ENCODE results near the gene ERO1A. TPM values are rescaled to one million over a fixed set of nuclear protein-coding genes. Genes with fewer than 3 reads are reported as not detected.
A peak's percentile ranks its signal among the peaks of the same experiment; 100 is the strongest.

The ERO1A gene
- total RNA-seq, 1 experiment from 2014 or later: 44.6 TPM

DNA sequence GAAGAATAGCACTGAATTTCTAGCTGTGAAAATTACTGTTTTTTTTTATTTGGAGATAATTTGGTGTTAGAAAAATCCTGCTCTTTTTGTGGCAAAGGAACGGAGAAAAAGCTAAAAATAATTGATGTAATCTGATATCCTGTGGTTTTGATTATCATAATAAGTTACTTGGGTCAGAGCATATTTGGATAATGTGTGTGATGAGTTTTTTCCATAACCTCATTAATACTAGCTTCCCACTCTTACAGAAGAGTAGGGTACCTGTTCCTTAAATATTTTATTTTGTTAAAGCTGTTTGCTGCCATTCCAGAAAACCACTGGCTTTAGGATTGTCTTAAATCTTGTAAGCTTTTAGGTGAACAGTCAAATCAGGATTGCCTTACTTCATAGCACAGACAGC lies 16.3 kb upstream of the ERO1A start (continued):
- TF ChIP-seq, protein P1, sequence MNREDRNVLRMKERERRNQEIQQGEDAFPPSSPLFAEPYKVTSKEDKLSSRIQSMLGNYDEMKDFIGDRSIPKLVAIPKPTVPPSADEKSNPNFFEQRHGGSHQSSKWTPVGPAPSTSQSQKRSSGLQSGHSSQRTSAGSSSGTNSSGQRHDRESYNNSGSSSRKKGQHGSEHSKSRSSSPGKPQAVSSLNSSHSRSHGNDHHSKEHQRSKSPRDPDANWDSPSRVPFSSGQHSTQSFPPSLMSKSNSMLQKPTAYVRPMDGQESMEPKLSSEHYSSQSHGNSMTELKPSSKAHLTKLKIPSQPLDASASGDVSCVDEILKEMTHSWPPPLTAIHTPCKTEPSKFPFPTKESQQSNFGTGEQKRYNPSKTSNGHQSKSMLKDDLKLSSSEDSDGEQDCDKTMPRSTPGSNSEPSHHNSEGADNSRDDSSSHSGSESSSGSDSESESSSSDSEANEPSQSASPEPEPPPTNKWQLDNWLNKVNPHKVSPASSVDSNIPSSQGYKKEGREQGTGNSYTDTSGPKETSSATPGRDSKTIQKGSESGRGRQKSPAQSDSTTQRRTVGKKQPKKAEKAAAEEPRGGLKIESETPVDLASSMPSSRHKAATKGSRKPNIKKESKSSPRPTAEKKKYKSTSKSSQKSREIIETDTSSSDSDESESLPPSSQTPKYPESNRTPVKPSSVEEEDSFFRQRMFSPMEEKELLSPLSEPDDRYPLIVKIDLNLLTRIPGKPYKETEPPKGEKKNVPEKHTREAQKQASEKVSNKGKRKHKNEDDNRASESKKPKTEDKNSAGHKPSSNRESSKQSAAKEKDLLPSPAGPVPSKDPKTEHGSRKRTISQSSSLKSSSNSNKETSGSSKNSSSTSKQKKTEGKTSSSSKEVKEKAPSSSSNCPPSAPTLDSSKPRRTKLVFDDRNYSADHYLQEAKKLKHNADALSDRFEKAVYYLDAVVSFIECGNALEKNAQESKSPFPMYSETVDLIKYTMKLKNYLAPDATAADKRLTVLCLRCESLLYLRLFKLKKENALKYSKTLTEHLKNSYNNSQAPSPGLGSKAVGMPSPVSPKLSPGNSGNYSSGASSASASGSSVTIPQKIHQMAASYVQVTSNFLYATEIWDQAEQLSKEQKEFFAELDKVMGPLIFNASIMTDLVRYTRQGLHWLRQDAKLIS (CRISPR knock-in tag; IDR thresholded peaks at IDR 0.05; ENCODE audit: borderline replicate concordance): no peak
- no peak for TF ChIP-seq EMX1 (CRISPR knock-in tag; IDR thresholded peaks at IDR 0.05)
- no peak for TF ChIP-seq RORB (CRISPR knock-in tag; IDR thresholded peaks at IDR 0.05)

DNA sequence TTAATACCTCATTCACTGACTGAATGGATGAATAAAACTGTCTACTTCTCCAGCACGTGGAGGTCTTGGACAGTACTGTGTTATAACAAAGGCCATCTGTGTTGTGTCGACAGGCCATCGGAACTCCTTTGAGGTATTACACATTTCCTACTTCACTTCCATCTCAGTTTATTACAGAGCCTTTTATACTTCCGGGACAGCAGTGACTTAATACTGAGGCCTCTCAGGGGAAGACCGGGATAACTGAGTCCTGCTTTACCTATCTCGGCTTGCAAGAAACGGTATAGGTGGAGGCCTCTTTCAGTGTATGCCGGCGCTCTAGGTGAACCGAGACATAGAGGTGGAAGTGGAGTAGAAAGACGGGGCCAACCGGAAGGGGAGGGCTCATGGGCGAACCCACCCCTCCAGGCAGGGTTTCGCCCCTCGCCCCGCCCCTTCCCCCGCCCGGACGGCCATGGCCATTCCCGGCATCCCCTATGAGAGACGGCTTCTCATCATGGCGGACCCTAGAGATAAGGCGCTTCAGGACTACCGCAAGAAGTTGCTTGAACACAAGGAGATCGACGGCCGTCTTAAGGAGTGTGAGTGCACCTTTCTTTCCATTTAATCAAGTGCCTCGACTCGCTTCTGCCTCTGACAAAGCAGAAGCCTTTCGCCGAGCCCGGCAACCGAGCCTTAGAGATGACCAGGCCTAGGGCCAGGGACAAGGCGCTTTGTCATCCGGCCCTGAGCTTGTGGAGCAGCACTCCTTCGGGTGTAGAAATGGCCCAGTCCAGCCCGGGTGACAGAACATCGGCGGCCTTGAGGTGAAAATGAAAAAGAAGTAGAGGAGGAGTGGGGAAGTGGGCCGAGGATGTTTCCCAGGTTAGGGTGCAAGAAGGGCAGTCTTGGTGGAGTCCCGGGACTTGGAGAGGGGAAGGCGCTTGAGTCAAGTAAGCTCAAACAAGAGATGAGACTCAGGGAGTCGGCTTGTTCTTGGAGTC lies 11.7 kb upstream of the ERO1A start, which contains the start of gene PSMC6:
Gene PSMC6, plus strand, starts transcription at position 477 of the 983 bp plus-strand sequence. Its CDS starts 20 bp downstream, at position 497.
- Mint-ChIP-seq H3K4me1 (peaks cover 17% of the 10 kb centered on the region), H3K36me3 (peaks cover 47% of the 10 kb centered on the region), H3K9me3 (no peaks in the 10 kb centered on the region), H3K27ac (peak within 1 kb of the TSS; percentile 96), H3K4me3 (peak within 1 kb of the TSS; percentile 99), H3K27me3 (ENCODE audit: low read depth) (no peaks in the 10 kb centered on the region; the same call in 1 of the 2 replicates)
- ATAC-seq: peak; percentile 99
- peak; percentile 95 for DNase-seq (ENCODE audit: low spot score)
- POLR2A ChIA-PET: interaction anchor here (1.0 to 1.2 kb wide), 2 partner anchors 9 to 155 kb away, joined by 4 to 7 read pairs; partner anchors contain the start of genes GPR137C and TXNDC16
- CTCF ChIA-PET: interaction anchor here (0.8 kb wide), 1 partner anchor 10 kb away, joined by 3 read pairs; no protein-coding TSS in a partner anchor
- TF ChIP-seq, protein P2, sequence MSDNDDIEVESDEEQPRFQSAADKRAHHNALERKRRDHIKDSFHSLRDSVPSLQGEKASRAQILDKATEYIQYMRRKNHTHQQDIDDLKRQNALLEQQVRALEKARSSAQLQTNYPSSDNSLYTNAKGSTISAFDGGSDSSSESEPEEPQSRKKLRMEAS (CRISPR knock-in tag; IDR thresholded peaks at IDR 0.05): 0 out of 2 replicates have a peak, but pooled peaks have one; percentile 33
- TF ChIP-seq PRRX2 (CRISPR knock-in tag; IDR thresholded peaks at IDR 0.05) (no peak), SP1 (CRISPR knock-in tag; conservative IDR thresholded peaks at IDR 0.05) (peak; percentile 72), CBFB (CRISPR knock-in tag; IDR thresholded peaks at IDR 0.05; ENCODE audit: low read depth) (no peak), GABPB1 (CRISPR knock-in tag; IDR thresholded peaks at IDR 0.05) (peak; percentile 34; the same call in 1 of the 2 replicates), JUN (CRISPR knock-in tag; IDR thresholded peaks at IDR 0.05) (peak; percentile 54; the same call in 1 of the 2 replicates), ETV6 (CRISPR knock-in tag; IDR thresholded peaks at IDR 0.05) (peak; percentile 25; the same call in 1 of the 2 replicates), NFATC4 (CRISPR knock-in tag; IDR thresholded peaks at IDR 0.05) (no peak)
- TF ChIP-seq, protein P3, sequence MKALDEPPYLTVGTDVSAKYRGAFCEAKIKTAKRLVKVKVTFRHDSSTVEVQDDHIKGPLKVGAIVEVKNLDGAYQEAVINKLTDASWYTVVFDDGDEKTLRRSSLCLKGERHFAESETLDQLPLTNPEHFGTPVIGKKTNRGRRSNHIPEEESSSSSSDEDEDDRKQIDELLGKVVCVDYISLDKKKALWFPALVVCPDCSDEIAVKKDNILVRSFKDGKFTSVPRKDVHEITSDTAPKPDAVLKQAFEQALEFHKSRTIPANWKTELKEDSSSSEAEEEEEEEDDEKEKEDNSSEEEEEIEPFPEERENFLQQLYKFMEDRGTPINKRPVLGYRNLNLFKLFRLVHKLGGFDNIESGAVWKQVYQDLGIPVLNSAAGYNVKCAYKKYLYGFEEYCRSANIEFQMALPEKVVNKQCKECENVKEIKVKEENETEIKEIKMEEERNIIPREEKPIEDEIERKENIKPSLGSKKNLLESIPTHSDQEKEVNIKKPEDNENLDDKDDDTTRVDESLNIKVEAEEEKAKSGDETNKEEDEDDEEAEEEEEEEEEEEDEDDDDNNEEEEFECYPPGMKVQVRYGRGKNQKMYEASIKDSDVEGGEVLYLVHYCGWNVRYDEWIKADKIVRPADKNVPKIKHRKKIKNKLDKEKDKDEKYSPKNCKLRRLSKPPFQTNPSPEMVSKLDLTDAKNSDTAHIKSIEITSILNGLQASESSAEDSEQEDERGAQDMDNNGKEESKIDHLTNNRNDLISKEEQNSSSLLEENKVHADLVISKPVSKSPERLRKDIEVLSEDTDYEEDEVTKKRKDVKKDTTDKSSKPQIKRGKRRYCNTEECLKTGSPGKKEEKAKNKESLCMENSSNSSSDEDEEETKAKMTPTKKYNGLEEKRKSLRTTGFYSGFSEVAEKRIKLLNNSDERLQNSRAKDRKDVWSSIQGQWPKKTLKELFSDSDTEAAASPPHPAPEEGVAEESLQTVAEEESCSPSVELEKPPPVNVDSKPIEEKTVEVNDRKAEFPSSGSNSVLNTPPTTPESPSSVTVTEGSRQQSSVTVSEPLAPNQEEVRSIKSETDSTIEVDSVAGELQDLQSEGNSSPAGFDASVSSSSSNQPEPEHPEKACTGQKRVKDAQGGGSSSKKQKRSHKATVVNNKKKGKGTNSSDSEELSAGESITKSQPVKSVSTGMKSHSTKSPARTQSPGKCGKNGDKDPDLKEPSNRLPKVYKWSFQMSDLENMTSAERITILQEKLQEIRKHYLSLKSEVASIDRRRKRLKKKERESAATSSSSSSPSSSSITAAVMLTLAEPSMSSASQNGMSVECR (CRISPR knock-in tag; IDR thresholded peaks at IDR 0.05; ENCODE audit: borderline replicate concordance): peak; percentile 70; the same call in 1 of the 2 replicates
- TF ChIP-seq, protein P4, sequence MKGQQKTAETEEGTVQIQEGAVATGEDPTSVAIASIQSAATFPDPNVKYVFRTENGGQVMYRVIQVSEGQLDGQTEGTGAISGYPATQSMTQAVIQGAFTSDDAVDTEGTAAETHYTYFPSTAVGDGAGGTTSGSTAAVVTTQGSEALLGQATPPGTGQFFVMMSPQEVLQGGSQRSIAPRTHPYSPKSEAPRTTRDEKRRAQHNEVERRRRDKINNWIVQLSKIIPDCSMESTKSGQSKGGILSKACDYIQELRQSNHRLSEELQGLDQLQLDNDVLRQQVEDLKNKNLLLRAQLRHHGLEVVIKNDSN (CRISPR knock-in tag; IDR thresholded peaks at IDR 0.05): peak; percentile 42; the same call in 1 of the 2 replicates
- TF ChIP-seq, protein P5, sequence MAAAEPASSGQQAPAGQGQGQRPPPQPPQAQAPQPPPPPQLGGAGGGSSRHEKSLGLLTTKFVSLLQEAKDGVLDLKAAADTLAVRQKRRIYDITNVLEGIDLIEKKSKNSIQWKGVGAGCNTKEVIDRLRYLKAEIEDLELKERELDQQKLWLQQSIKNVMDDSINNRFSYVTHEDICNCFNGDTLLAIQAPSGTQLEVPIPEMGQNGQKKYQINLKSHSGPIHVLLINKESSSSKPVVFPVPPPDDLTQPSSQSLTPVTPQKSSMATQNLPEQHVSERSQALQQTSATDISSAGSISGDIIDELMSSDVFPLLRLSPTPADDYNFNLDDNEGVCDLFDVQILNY (CRISPR knock-in tag; IDR thresholded peaks at IDR 0.05): no peak
- TF ChIP-seq, protein P6, sequence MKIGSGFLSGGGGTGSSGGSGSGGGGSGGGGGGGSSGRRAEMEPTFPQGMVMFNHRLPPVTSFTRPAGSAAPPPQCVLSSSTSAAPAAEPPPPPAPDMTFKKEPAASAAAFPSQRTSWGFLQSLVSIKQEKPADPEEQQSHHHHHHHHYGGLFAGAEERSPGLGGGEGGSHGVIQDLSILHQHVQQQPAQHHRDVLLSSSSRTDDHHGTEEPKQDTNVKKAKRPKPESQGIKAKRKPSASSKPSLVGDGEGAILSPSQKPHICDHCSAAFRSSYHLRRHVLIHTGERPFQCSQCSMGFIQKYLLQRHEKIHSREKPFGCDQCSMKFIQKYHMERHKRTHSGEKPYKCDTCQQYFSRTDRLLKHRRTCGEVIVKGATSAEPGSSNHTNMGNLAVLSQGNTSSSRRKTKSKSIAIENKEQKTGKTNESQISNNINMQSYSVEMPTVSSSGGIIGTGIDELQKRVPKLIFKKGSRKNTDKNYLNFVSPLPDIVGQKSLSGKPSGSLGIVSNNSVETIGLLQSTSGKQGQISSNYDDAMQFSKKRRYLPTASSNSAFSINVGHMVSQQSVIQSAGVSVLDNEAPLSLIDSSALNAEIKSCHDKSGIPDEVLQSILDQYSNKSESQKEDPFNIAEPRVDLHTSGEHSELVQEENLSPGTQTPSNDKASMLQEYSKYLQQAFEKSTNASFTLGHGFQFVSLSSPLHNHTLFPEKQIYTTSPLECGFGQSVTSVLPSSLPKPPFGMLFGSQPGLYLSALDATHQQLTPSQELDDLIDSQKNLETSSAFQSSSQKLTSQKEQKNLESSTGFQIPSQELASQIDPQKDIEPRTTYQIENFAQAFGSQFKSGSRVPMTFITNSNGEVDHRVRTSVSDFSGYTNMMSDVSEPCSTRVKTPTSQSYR (CRISPR knock-in tag; IDR thresholded peaks at IDR 0.05): no peak
- TF ChIP-seq, protein P7, sequence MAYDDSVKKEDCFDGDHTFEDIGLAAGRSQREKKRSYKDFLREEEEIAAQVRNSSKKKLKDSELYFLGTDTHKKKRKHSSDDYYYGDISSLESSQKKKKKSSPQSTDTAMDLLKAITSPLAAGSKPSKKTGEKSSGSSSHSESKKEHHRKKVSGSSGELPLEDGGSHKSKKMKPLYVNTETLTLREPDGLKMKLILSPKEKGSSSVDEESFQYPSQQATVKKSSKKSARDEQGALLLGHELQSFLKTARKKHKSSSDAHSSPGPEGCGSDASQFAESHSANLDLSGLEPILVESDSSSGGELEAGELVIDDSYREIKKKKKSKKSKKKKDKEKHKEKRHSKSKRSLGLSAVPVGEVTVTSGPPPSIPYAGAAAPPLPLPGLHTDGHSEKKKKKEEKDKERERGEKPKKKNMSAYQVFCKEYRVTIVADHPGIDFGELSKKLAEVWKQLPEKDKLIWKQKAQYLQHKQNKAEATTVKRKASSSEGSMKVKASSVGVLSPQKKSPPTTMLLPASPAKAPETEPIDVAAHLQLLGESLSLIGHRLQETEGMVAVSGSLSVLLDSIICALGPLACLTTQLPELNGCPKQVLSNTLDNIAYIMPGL (CRISPR knock-in tag; IDR thresholded peaks at IDR 0.05): peak; percentile 59; the same call in 1 of the 2 replicates
